A673 (cell line): Measurements from ENCODE around the gene GPC6. TPM values are rescaled to one million over a fixed set of nuclear protein-coding genes. Genes with fewer than 3 reads are reported as not detected.

Source experiments
- BruUV-seq: library from RNA; stranded (reverse); fragments of 400-500 nt; replicated peaks from 2 replicates; lab custom pipeline; 2021; lab: Mats Ljungman, UMichigan
- CTCF ChIA-PET: fragments of 300-600 bp; sonication (Branson Sonifier 250); formaldehyde crosslinking; loops from one replicate; lab custom pipeline; 2022; ENCODE audit warnings: antibody characterized with exemption; lab: Charles Lee
- POLR2A ChIA-PET: fragments of 300-600 bp; sonication (Branson Sonifier 250); formaldehyde crosslinking; loops from one replicate; lab custom pipeline; 2022; ENCODE audit warnings: antibody characterized with exemption; ENCODE audit not compliant: low non-redundant PET; lab: Charles Lee
- DNase-seq: peaks from one replicate; pipeline ENCODE4 v3.0.0-alpha.2; 2015; ENCODE audit warnings: low spot score
- H3K27ac ChIP-seq: fragments of 200-600 bp; sonication (generic); 2 replicates; pipeline ENCODE4 v1.5.1; 2016; ENCODE audit warnings: mixed run types, low read depth, mild to moderate bottlenecking, mixed read lengths, antibody characterized with exemption, low read length; ENCODE audit not compliant: poor library complexity, severe bottlenecking
- H3K27me3 ChIP-seq: fragments of 200-600 bp; sonication (generic); replicated peaks from 2 replicates; pipeline ENCODE4 v1.6.1; 2017; ENCODE audit warnings: mixed run types, low read depth, mild to moderate bottlenecking, mixed read lengths, antibody characterized with exemption, low read length; ENCODE audit not compliant: insufficient read depth, poor library complexity
- H3K36me3 ChIP-seq: fragments of 200-600 bp; sonication (generic); 2 replicates; pipeline ENCODE4 v1.6.1; 2016; ENCODE audit warnings: mixed run types, mild to moderate bottlenecking, mixed read lengths, antibody characterized with exemption, low read length; ENCODE audit not compliant: insufficient read depth, poor library complexity, severe bottlenecking
- H3K4me1 ChIP-seq: fragments of 200-600 bp; sonication (generic); 2 replicates; pipeline ENCODE4 v1.6.1; 2017; ENCODE audit warnings: mixed run types, mild to moderate bottlenecking, mixed read lengths, antibody characterized with exemption, low read length; ENCODE audit not compliant: insufficient read depth, poor library complexity, severe bottlenecking
- H3K4me3 ChIP-seq: fragments of 200-600 bp; sonication (generic); 2 replicates; pipeline ENCODE4 v1.5.1; 2016; ENCODE audit warnings: low read depth, mixed run types, mild to moderate bottlenecking, mixed read lengths, low read length; ENCODE audit not compliant: poor library complexity, severe bottlenecking
- H3K9me3 ChIP-seq: fragments of 200-600 bp; sonication (generic); 2 replicates; pipeline ENCODE4 v1.6.1; 2016; ENCODE audit warnings: mixed run types, low read depth, mild to moderate bottlenecking, mixed read lengths, antibody characterized with exemption, low read length; ENCODE audit not compliant: poor library complexity, severe bottlenecking
- EZH2 ChIP-seq: fragments of 200-600 bp; sonication (generic); IDR thresholded peaks from 2 replicates; pipeline ENCODE4 v1.6.1; 2017; ENCODE audit warnings: borderline replicate concordance, low read depth, mild to moderate bottlenecking, mixed read lengths, antibody characterized with exemption, low read length; ENCODE audit not compliant: poor library complexity, severe bottlenecking
- intact Hi-C: fragments of 100-400 bp; cut with micrococcal nuclease; formaldehyde crosslinking; loops from one replicate; pipeline ENCODE4 v1.10.0; 2022; ENCODE audit not compliant: unreplicated experiment
- total RNA-seq: library from RNA; stranded (reverse); gene quantifications from 2 replicates; pipeline ENCODE4 v1.2.3, GENCODE V29; 2021
- TF ChIP-seq, protein P1 (sequence below): fragments of 300-800, 200-600 bp; sonication (generic); conservative IDR thresholded peaks from 2 replicates; pipeline ENCODE4 v1.5.1; 2017; ENCODE audit warnings: low read depth, mild to moderate bottlenecking, antibody characterized with exemption, low read length, moderate library complexity, mixed read lengths

Gene GPC6
- total RNA-seq, 1 experiment from 2014 or later: 23.3 TPM

DNA sequence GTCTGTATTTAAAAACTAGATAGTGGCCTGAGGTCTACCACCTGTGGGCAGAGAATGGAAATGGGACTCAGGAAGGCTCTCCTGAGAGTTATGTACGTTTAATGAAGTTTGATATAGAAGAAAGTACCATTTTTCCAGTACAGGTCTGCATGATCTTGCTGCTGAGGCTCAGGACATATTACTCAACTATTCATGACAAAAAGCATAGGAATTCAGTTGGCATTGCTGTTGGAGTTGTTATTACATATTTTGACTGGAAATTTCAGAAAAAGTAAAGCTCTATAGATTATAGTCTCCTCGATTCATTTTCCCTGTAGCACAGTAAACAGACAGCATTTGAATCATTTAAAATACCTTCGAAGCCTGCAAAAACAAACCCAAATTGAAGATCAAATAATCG is 783.1 kb downstream of the GPC6 start:
- POLR2A ChIA-PET: no interaction called here

DNA sequence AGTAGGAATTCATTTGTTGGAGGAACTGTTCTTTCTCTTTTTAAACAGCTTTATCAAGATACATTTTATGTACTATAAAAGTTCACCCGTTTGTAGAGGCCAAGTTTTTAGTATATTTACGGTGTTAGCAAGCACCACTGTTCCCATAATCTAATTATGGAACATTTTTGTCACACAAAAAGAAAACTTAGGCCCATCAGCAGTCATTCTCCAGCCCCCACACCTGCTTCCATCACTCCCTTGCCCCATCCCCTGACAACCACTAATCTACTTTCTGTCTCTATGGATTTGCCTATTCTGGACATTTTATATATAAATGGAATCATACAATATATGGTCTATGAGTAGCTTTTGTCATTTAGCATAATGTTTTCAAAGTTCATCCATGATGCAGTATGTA is 787.9 kb downstream of the GPC6 start:
- intact Hi-C loops: no loop called here
- H3K36me3 ChIP-seq: no peaks in the 10 kb centered on the region
- DNase-seq: no peak
- H3K27me3 ChIP-seq: no peaks in the 10 kb centered on the region
- ChIA-PET POLR2A (no interaction called here), CTCF (no interaction called here)
- H3K4me3 ChIP-seq: no peak overlapping the region
- peaks cover 16% of the 10 kb centered on the region for H3K4me1 ChIP-seq
- no peak overlapping the region for H3K27ac ChIP-seq
- no peaks in the 10 kb centered on the region for H3K9me3 ChIP-seq
- BruUV-seq: no TSS peak
- TF ChIP-seq, protein P1, sequence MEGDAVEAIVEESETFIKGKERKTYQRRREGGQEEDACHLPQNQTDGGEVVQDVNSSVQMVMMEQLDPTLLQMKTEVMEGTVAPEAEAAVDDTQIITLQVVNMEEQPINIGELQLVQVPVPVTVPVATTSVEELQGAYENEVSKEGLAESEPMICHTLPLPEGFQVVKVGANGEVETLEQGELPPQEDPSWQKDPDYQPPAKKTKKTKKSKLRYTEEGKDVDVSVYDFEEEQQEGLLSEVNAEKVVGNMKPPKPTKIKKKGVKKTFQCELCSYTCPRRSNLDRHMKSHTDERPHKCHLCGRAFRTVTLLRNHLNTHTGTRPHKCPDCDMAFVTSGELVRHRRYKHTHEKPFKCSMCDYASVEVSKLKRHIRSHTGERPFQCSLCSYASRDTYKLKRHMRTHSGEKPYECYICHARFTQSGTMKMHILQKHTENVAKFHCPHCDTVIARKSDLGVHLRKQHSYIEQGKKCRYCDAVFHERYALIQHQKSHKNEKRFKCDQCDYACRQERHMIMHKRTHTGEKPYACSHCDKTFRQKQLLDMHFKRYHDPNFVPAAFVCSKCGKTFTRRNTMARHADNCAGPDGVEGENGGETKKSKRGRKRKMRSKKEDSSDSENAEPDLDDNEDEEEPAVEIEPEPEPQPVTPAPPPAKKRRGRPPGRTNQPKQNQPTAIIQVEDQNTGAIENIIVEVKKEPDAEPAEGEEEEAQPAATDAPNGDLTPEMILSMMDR: no peak
- TF ChIP-seq EZH2: no peak

More for the DNA sequence above, 783.1 kb downstream of the GPC6 start:
- Histone ChIP-seq H3K4me1 (peaks cover 14% of the 10 kb centered on the region), H3K4me3 (no peak overlapping the region), H3K27ac (no peak overlapping the region), H3K36me3 (no peaks in the 10 kb centered on the region), H3K27me3 (no peaks in the 10 kb centered on the region), H3K9me3 (no peaks in the 10 kb centered on the region)
- intact Hi-C loops: no loop called here
- no peak for TF ChIP-seq EZH2
- TF ChIP-seq, protein P1: no peak
- no peak for DNase-seq
- CTCF ChIA-PET: no interaction called here
- BruUV-seq: no TSS peak

DNA sequence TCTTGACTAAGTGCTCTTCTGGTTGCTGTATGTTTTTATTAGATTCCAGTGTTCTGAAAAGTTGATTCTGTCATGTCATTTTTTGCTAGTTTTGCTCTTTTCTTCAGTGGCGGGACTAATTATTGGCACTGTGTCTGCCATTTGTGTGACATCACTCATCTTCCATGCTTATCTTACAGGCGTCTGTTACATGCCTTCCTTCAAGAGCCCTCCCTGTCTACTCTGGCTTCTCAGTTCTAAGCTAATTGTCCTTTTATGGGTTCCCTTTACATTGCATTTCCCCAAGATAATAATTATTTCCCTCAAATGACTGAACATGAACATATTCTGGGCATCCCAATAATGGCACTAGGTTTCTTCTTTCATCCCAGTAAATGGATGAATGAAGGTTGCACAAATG is 793.8 kb downstream of the GPC6 start:
- Histone ChIP-seq H3K27ac (no peak overlapping the region), H3K27me3 (no peaks in the 10 kb centered on the region), H3K4me1 (peaks cover 6% of the 10 kb centered on the region), H3K36me3 (no peaks in the 10 kb centered on the region), H3K9me3 (peaks cover 4% of the 10 kb centered on the region), H3K4me3 (no peak overlapping the region)
- ChIA-PET POLR2A (no interaction called here), CTCF (no interaction called here)
- DNase-seq: peak; percentile 56
- TF ChIP-seq, protein P1: no peak
- TF ChIP-seq EZH2: no peak
- no TSS peak for BruUV-seq
- intact Hi-C loops: no loop called here
